Measurements from ENCODE around the gene KCTD2. TPM values are rescaled to one million over a fixed set of nuclear protein-coding genes. Genes with fewer than 3 reads are reported as not detected.

KCTD2 gene
- polyA plus RNA-seq, 1 of the 3 experiments (the other 2 are of a cell fraction): 27.5 TPM

DNA sequence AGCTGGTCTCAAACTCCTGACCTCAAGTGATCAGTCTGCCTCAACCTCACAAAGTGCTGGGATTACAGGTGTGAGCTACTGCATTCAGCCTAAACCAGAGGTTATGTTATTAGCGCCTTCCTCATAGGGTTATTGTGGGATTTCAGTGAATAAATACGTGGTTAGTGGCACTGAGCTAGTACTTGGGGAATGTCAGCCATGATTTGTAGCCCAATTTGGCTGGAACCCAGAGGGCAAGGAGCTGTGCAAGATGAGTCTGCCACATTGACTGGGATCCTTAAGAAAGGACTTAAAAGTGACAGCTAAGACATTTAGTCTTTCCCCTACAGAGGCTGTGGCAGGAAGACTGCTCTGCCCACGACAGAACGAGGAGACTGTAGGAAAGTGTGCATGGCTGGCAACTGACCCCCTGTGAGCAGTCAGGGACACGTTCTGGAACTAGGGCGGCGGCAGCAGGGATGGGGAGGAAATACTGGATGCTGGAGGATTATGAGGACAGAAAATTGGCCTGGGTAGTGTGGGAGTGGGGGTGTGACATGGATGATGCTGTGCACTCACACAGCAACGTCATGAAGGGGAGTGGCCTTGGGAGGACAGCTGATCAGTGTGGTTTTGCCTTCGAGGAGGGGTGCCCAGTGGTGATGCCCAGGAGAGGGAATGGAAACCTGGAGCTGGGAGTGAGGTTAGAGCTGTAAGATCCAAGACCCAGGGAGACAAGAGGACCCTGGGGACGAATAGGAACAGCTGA, 14.9 kb upstream of the KCTD2 start:
- 26% methylated on average over 10 of the region's 10 CpGs for WGBS (ENCODE audit: low lambda C conversion rate)
- peak overlapping the region; percentile 67 to 98 for H3K4me3 ChIP-seq (ENCODE audit: low read depth in 2 of 2, low read length in 1 of 2)
- POLR2A ChIA-PET: interaction anchor here (0.9 to 2.0 kb wide), 3 partner anchors 20 to 60 kb away, joined by 3 to 33 read pairs (median 4); partner anchors contain the start of genes CDR2L, HID1 and MRPL58
- peaks cover 5% of the 10 kb centered on the region; the same call in 1 of the 2 replicates for H3K9me3 ChIP-seq
- peak overlapping the region; percentile 40 to 61 for H3K27ac ChIP-seq (ENCODE audit: low read depth in 2 of 2, low read length in 1 of 2)
- H3K4me2 ChIP-seq: peak overlapping the region; percentile 89
- H4K20me1 ChIP-seq (ENCODE audit: insufficient read depth): peaks cover 4% of the 10 kb centered on the region; the same call in 1 of the 2 replicates
- peaks cover 41% of the 10 kb centered on the region for H3F3A ChIP-seq (replicated peaks; ENCODE audit: insufficient read depth)
- H2AFZ ChIP-seq (ENCODE audit: low read depth): peak overlapping the region; percentile 92; the same call in 1 of the 2 replicates
- no peaks in the 10 kb centered on the region for H3K36me3 ChIP-seq (replicated peaks in 1 of 2; ENCODE audit: control insufficient read depth in 1 of 2, insufficient read depth in 2 of 2, low read length in 1 of 2)
- CTCF ChIA-PET: interaction anchor here (0.9 to 2.3 kb wide), 9 partner anchors 19 to 170 kb away, joined by 3 to 17 read pairs (median 6); partner anchors contain the start of genes CDR2L, MRPL58 and OTOP2
- H3K9ac ChIP-seq: peak overlapping the region; percentile 17; the same call in 1 of the 2 replicates
- H3K9me2 ChIP-seq: no peaks in the 10 kb centered on the region
- H3K79me2 ChIP-seq (ENCODE audit: insufficient read depth): no peaks in the 10 kb centered on the region
- H3K4me1 ChIP-seq (ENCODE audit: control insufficient read depth in 1 of 2, insufficient read depth in 2 of 2, low read depth in 1 of 2, low read length in 1 of 2): peaks cover 0 to 22% of the 10 kb centered on the region in 2 experiments; a peak in 1 of 4 replicates
- TF ChIP-seq NFIC (IDR thresholded peaks at IDR 0.05; ENCODE audit: borderline replicate concordance) (no peak), CHD2 (IDR thresholded peaks at IDR 0.05; ENCODE audit: low read length, partially characterized antibody) (peak; percentile 48), EP300 (IDR thresholded peaks at IDR 0.05; ENCODE audit: borderline replicate concordance in 1 of 2, low read depth in 1 of 2, low read length in 1 of 2) (no peak), JUND (IDR thresholded peaks at IDR 0.05) (no peak), MXI1 (IDR thresholded peaks at IDR 0.05; ENCODE audit: low read depth, low read length) (peak; percentile 43; the same call in 1 of the 2 replicates), FOXM1 (IDR thresholded peaks at IDR 0.05; ENCODE audit: low read depth) (no peak), POLR2AphosphoS5 (IDR thresholded peaks at IDR 0.05; ENCODE audit: low read depth, low read length) (peak; percentile 29; the same call in 1 of the 2 replicates)
- TF ChIP-seq, protein P1, sequence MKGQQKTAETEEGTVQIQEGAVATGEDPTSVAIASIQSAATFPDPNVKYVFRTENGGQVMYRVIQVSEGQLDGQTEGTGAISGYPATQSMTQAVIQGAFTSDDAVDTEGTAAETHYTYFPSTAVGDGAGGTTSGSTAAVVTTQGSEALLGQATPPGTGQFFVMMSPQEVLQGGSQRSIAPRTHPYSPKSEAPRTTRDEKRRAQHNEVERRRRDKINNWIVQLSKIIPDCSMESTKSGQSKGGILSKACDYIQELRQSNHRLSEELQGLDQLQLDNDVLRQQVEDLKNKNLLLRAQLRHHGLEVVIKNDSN (IDR thresholded peaks at IDR 0.05; ENCODE audit: borderline replicate concordance, low read depth): peak; percentile 57; the same call in 1 of the 2 replicates
- peak; percentile 89 for DNase-seq
- no peaks in the 10 kb centered on the region for H3K27me3 ChIP-seq (ENCODE audit: insufficient read depth)

DNA sequence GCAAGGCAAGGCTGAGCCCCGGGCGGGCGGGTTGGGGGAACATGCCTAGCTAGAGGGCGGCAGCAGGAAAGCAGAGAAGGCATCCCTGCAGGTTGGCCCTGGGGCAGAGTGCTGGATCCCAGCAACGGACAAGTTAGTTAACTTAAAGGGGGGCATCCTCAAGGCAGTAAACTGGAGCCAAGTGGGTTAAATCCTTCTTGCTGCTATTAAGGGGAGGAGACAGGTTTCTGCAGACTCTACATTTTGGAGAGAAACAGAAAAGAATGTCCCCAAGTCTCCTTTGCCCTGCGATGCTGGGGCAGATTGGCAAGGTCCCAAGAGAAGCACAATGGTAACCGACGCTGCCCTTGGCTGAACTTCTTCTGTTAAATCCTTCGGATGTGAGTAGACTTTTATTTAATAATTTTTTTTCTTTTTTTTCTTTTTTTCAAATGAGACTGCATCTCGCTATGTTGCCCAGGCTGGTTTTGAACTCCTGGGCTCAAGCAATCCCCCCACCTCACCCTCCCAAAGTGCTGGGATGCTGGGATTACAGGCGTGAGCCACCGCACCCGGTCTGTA, 14.2 kb upstream of the KCTD2 start:
- TF ChIP-seq, protein P2, sequence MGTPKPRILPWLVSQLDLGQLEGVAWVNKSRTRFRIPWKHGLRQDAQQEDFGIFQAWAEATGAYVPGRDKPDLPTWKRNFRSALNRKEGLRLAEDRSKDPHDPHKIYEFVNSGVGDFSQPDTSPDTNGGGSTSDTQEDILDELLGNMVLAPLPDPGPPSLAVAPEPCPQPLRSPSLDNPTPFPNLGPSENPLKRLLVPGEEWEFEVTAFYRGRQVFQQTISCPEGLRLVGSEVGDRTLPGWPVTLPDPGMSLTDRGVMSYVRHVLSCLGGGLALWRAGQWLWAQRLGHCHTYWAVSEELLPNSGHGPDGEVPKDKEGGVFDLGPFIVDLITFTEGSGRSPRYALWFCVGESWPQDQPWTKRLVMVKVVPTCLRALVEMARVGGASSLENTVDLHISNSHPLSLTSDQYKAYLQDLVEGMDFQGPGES (IDR thresholded peaks at IDR 0.05; ENCODE audit: low read depth, low read length): no peak
- TF ChIP-seq TCF12 (IDR thresholded peaks at IDR 0.05) (no peak), NRF1 (IDR thresholded peaks at IDR 0.05; ENCODE audit: low read depth, low read length) (no peak), RXRA (IDR thresholded peaks at IDR 0.05; ENCODE audit: borderline replicate concordance, low read depth) (no peak), RCOR1 (IDR thresholded peaks at IDR 0.05; ENCODE audit: low read length) (no peak), SMC3 (IDR thresholded peaks at IDR 0.05; ENCODE audit: low read depth, low read length) (no peak), SIN3A (IDR thresholded peaks at IDR 0.05; ENCODE audit: borderline replicate concordance, low read depth, low read length) (no peak), JUND (IDR thresholded peaks at IDR 0.05) (no peak), ELF1 (IDR thresholded peaks at IDR 0.05) (no peak), FOXJ3 (CRISPR knock-in tag; IDR thresholded peaks at IDR 0.05) (no peak)
- TF ChIP-seq, protein P3, sequence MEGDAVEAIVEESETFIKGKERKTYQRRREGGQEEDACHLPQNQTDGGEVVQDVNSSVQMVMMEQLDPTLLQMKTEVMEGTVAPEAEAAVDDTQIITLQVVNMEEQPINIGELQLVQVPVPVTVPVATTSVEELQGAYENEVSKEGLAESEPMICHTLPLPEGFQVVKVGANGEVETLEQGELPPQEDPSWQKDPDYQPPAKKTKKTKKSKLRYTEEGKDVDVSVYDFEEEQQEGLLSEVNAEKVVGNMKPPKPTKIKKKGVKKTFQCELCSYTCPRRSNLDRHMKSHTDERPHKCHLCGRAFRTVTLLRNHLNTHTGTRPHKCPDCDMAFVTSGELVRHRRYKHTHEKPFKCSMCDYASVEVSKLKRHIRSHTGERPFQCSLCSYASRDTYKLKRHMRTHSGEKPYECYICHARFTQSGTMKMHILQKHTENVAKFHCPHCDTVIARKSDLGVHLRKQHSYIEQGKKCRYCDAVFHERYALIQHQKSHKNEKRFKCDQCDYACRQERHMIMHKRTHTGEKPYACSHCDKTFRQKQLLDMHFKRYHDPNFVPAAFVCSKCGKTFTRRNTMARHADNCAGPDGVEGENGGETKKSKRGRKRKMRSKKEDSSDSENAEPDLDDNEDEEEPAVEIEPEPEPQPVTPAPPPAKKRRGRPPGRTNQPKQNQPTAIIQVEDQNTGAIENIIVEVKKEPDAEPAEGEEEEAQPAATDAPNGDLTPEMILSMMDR (IDR thresholded peaks at IDR 0.05): no peak
- POLR2A ChIA-PET: interaction anchor here (0.9 to 2.0 kb wide), 3 partner anchors 21 to 61 kb away, joined by 3 to 33 read pairs (median 4); partner anchors contain the start of genes CDR2L, HID1 and MRPL58

More for the DNA sequence above, 14.2 kb upstream of the KCTD2 start:
- 4% methylated on average over 13 of the region's 13 CpGs for WGBS (ENCODE audit: low lambda C conversion rate)
- Histone ChIP-seq H3K9me2 (no peaks in the 10 kb centered on the region), H3K4me3 (ENCODE audit: low read depth in 2 of 2, low read length in 1 of 2) (peak overlapping the region; percentile 67 to 98), H3K27me3 (ENCODE audit: insufficient read depth) (no peaks in the 10 kb centered on the region), H3F3A (replicated peaks; ENCODE audit: insufficient read depth) (peaks cover 44% of the 10 kb centered on the region), H2AFZ (ENCODE audit: low read depth) (peak overlapping the region; percentile 92), H3K9ac (peak overlapping the region; percentile 93; the same call in 1 of the 2 replicates), H4K20me1 (ENCODE audit: insufficient read depth) (peaks cover 4% of the 10 kb centered on the region; the same call in 1 of the 2 replicates), H3K4me1 (ENCODE audit: control insufficient read depth in 1 of 2, insufficient read depth in 2 of 2, low read depth in 1 of 2, low read length in 1 of 2) (peaks cover 0 to 22% of the 10 kb centered on the region in 2 experiments; a peak in 1 of 4 replicates), H3K36me3 (replicated peaks in 1 of 2; ENCODE audit: control insufficient read depth in 1 of 2, insufficient read depth in 2 of 2, low read length in 1 of 2) (no peaks in the 10 kb centered on the region), H3K9me3 (peaks cover 5% of the 10 kb centered on the region; the same call in 1 of the 2 replicates), H3K79me2 (ENCODE audit: insufficient read depth) (no peaks in the 10 kb centered on the region), H3K27ac (ENCODE audit: low read depth in 2 of 2, low read length in 1 of 2) (peak overlapping the region; percentile 56 to 58), H3K4me2 (peak overlapping the region; percentile 89)
- DNase-seq: no peak
- CTCF ChIA-PET: interaction anchor here (0.9 to 2.3 kb wide), 7 partner anchors 20 to 109 kb away, joined by 3 to 17 read pairs (median 8); partner anchors contain the start of genes MRPL58 and OTOP2
